Astrocyte (in vitro differentiated cells and primary cell): ENCODE measurements around the gene SIGLEC11. TPM values are rescaled to one million over a fixed set of nuclear protein-coding genes. Genes with fewer than 3 reads are reported as not detected.

Source experiments
- DNase-seq: peaks from one replicate; pipeline ENCODE4 v3.0.0-alpha.2; 2010; ENCODE audit warnings: low read depth
- FAIRE-seq: peaks from 2 replicates; lab custom pipeline; 2011; peaks lifted over from hg19 to GRCh38; lab: Jason Lieb, UNC
- H2AFZ ChIP-seq: 2 replicates; pipeline ENCODE4 v1.6.0; 2012; ENCODE audit warnings: low read depth, low read length, inconsistent platforms
- H3K27ac ChIP-seq: 2 replicates; pipeline ENCODE4 v1.5.1; 2011; ENCODE audit warnings: low read depth, low read length, inconsistent platforms
- H3K27me3 ChIP-seq: 2 replicates; pipeline ENCODE4 v1.6.0; 2011; ENCODE audit warnings: low read length, inconsistent platforms; ENCODE audit not compliant: insufficient read depth
- H3K36me3 ChIP-seq: 2 replicates; pipeline ENCODE4 v1.5.1; 2011; ENCODE audit warnings: low read length, inconsistent platforms; ENCODE audit not compliant: insufficient read depth
- H3K4me1 ChIP-seq: 2 replicates; pipeline ENCODE4 v1.5.1; 2011; ENCODE audit warnings: low read length, inconsistent platforms; ENCODE audit not compliant: insufficient read depth
- H3K4me2 ChIP-seq: 2 replicates; pipeline ENCODE4 v1.6.0; 2012; ENCODE audit warnings: low read length, inconsistent platforms
- H3K4me3 ChIP-seq: 2 replicates; pipeline ENCODE4 v1.5.1; 2011; ENCODE audit warnings: low read depth, mild to moderate bottlenecking, low read length, inconsistent platforms; ENCODE audit not compliant: insufficient read depth
- H3K79me2 ChIP-seq: 2 replicates; pipeline ENCODE4 v1.6.0; 2012; ENCODE audit warnings: mild to moderate bottlenecking, low read length, inconsistent platforms; ENCODE audit not compliant: insufficient read depth
- H3K9ac ChIP-seq: 2 replicates; pipeline ENCODE4 v1.6.0; 2012; ENCODE audit warnings: mild to moderate bottlenecking, low read length, inconsistent platforms
- H3K9me3 ChIP-seq: 2 replicates; pipeline ENCODE4 v1.5.1; 2012; ENCODE audit warnings: low read depth, mild to moderate bottlenecking, low read length, inconsistent platforms; ENCODE audit not compliant: insufficient read depth
- H4K20me1 ChIP-seq: 2 replicates; pipeline ENCODE4 v1.6.0; 2012; ENCODE audit warnings: low read length, inconsistent platforms; ENCODE audit not compliant: insufficient read depth
- H3K27ac Mint-ChIP-seq: one replicate; pipeline ENCODE4 v1.8.0; 2021; ENCODE audit warnings: mild to moderate bottlenecking, mixed read lengths; ENCODE audit not compliant: unreplicated experiment
- H3K27me3 Mint-ChIP-seq: one replicate; pipeline ENCODE4 v1.8.0; 2021; ENCODE audit warnings: low read depth, mixed read lengths; ENCODE audit not compliant: unreplicated experiment
- H3K36me3 Mint-ChIP-seq: one replicate; pipeline ENCODE4 v1.8.0; 2021; ENCODE audit warnings: low read depth, mixed read lengths; ENCODE audit not compliant: unreplicated experiment
- H3K4me1 Mint-ChIP-seq: one replicate; pipeline ENCODE4 v1.8.0; 2021; ENCODE audit warnings: low read depth, mixed read lengths; ENCODE audit not compliant: unreplicated experiment
- H3K4me3 Mint-ChIP-seq: one replicate; pipeline ENCODE4 v1.8.0; 2021; ENCODE audit warnings: mild to moderate bottlenecking, moderate library complexity, mixed read lengths; ENCODE audit not compliant: unreplicated experiment
- H3K9me3 Mint-ChIP-seq: one replicate; pipeline ENCODE4 v1.8.0; 2021; ENCODE audit warnings: mild to moderate bottlenecking, mixed read lengths; ENCODE audit not compliant: unreplicated experiment
- EZH2 ChIP-seq: IDR thresholded peaks from 2 replicates; pipeline ENCODE4 v1.6.1; 2012; ENCODE audit warnings: mild to moderate bottlenecking, low read length, inconsistent platforms; ENCODE audit not compliant: insufficient read depth
- total RNA-seq: library from RNA; stranded (reverse); gene quantifications from 2 replicates; pipeline ENCODE4 v1.2.1, GENCODE V29; 2021
- TF ChIP-seq, protein P1 (sequence below): IDR thresholded peaks from 2 replicates; pipeline ENCODE4 v1.5.1; 2011; ENCODE audit warnings: low read depth, mild to moderate bottlenecking, inconsistent platforms, low read length, moderate library complexity; ENCODE audit not compliant: insufficient read depth

SIGLEC11 gene
- total RNA-seq, 1 donor from 2014 or later = not detected

DNA sequence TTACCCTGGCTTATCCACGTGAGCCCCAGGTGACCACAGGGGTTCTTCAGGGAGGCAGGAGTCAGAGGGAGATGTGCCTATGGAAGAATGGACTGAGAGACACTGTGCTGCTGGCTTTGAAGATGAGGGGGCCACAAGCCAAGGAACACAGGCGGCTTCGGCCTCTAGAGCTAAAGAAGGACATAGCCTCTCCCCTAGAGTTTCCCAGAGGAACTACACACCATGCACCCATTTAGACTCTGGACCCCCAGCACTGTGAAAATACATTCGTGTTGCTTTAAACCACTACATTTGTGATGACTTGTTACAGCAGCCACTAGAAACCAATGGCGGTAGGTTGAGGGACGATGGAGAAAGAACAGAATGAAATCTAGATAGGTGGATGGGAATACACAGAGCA, 45.7 kb downstream of the SIGLEC11 start:
- H3K27me3 Mint-ChIP-seq = no peaks in the 10 kb centered on the region
- no peak overlapping the region for H3K9ac ChIP-seq
- H3K9me3 ChIP-seq = no peaks in the 10 kb centered on the region
- no peaks in the 10 kb centered on the region for H3K9me3 Mint-ChIP-seq
- no peak overlapping the region for H3K27ac ChIP-seq
- H4K20me1 ChIP-seq = peaks cover 73% of the 10 kb centered on the region
- no peak overlapping the region for H3K4me3 Mint-ChIP-seq
- no peak for TF ChIP-seq EZH2
- TF ChIP-seq, protein P1, sequence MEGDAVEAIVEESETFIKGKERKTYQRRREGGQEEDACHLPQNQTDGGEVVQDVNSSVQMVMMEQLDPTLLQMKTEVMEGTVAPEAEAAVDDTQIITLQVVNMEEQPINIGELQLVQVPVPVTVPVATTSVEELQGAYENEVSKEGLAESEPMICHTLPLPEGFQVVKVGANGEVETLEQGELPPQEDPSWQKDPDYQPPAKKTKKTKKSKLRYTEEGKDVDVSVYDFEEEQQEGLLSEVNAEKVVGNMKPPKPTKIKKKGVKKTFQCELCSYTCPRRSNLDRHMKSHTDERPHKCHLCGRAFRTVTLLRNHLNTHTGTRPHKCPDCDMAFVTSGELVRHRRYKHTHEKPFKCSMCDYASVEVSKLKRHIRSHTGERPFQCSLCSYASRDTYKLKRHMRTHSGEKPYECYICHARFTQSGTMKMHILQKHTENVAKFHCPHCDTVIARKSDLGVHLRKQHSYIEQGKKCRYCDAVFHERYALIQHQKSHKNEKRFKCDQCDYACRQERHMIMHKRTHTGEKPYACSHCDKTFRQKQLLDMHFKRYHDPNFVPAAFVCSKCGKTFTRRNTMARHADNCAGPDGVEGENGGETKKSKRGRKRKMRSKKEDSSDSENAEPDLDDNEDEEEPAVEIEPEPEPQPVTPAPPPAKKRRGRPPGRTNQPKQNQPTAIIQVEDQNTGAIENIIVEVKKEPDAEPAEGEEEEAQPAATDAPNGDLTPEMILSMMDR = no peak
- H3K79me2 ChIP-seq = peaks cover 81% of the 10 kb centered on the region
- H3K27me3 ChIP-seq = no peaks in the 10 kb centered on the region
- FAIRE-seq = no peak
- H3K4me3 ChIP-seq = no peak overlapping the region
- no peak overlapping the region for H3K4me2 ChIP-seq
- no peaks in the 10 kb centered on the region for H3K4me1 ChIP-seq
- no peak overlapping the region for H3K27ac Mint-ChIP-seq
- DNase-seq = no peak
- H2AFZ ChIP-seq = no peak overlapping the region
- peaks cover 10% of the 10 kb centered on the region for H3K4me1 Mint-ChIP-seq
- H3K36me3 ChIP-seq = peaks cover 9% of the 10 kb centered on the region
- H3K36me3 Mint-ChIP-seq = peaks cover 25% of the 10 kb centered on the region

DNA sequence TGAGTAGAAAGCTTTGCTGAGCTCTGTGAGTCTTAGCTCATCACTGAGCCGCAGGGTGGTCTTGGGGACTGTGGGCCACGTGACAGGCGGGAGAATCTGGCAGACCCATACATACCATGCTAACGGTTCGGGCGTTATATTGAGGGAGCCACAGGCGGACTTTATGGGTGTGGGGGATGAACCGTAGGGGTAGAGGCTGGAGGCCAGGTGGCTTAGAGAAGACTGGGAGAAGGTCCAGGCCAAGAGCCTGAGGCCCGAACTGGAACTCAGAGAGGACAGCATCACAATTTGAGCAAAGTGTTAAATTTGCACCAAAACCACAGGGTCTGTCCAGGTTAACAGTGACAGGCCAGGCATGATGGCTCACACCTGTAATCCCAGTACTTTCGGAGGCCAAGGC, 47.3 kb downstream of the SIGLEC11 start:
- no peak for TF ChIP-seq EZH2
- TF ChIP-seq, protein P1 = no peak
- Histone ChIP-seq H3K9me3 (no peaks in the 10 kb centered on the region), H3K27ac (no peak overlapping the region), H3K27me3 (no peaks in the 10 kb centered on the region), H3K4me3 (no peak overlapping the region), H3K36me3 (peaks cover 14% of the 10 kb centered on the region), H2AFZ (no peak overlapping the region), H3K4me1 (no peaks in the 10 kb centered on the region), H3K4me2 (no peak overlapping the region), H3K79me2 (peaks cover 67% of the 10 kb centered on the region), H4K20me1 (peaks cover 74% of the 10 kb centered on the region), H3K9ac (no peak overlapping the region)
- Mint-ChIP-seq H3K4me3 (no peak overlapping the region), H3K27me3 (no peaks in the 10 kb centered on the region), H3K9me3 (no peaks in the 10 kb centered on the region), H3K4me1 (peaks cover 10% of the 10 kb centered on the region), H3K27ac (no peak overlapping the region), H3K36me3 (peaks cover 28% of the 10 kb centered on the region)
- FAIRE-seq (no peak), DNase-seq (no peak)

DNA sequence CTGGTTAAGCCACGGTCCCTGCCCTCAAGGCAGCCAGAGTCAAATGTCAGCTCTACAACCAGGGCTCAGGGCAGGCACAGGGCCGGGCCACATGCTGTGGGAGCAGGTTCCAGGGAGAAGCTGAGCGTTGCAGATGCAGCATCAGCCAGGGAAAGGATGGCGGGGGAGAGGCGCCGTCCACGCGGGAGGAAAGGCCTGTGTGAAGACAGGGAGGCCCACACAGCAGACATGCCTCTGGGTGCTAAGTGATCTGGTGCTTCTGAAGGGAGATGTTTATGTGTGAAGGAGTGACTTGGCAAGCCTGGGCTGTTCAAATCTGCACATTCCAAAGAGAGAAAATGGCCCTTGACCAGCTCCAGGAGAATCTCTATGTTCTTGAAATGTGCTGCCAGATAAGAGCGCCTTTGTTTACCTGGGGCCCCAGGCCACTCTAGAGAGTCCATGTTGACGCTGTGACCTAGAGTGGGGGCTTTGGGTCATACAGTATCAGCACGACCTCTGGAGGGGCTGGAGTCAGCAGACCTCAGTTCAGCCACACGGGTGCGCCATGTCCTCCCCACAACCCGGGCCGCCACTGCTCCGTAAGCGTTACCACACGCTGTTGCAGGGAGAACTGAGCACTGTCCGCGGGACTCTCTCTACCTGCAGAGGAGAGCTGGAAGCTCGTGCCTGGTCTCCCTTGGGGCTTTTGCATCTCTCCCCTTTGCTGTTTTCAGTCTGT, 47.8 kb downstream of the SIGLEC11 start:
- no peaks in the 10 kb centered on the region for H3K27me3 ChIP-seq
- H2AFZ ChIP-seq = no peak overlapping the region
- no peak overlapping the region for H3K4me2 ChIP-seq
- no peak overlapping the region for H3K4me3 ChIP-seq
- TF ChIP-seq, protein P1 = no peak
- no peak for TF ChIP-seq EZH2
- Mint-ChIP-seq H3K4me1 (peaks cover 10% of the 10 kb centered on the region), H3K36me3 (peaks cover 30% of the 10 kb centered on the region), H3K27me3 (no peaks in the 10 kb centered on the region), H3K9me3 (no peaks in the 10 kb centered on the region), H3K27ac (no peak overlapping the region), H3K4me3 (no peak overlapping the region)
- H3K4me1 ChIP-seq = no peaks in the 10 kb centered on the region
- no peak for DNase-seq
- no peak overlapping the region for H3K27ac ChIP-seq
- H3K79me2 ChIP-seq = peaks cover 68% of the 10 kb centered on the region
- no peaks in the 10 kb centered on the region for H3K9me3 ChIP-seq
- H3K36me3 ChIP-seq = peaks cover 14% of the 10 kb centered on the region
- no peak overlapping the region for H3K9ac ChIP-seq
- no peak for FAIRE-seq
- H4K20me1 ChIP-seq = peaks cover 74% of the 10 kb centered on the region
